ENCODE results near the gene PREB. TPM values are rescaled to one million over a fixed set of nuclear protein-coding genes. Genes with fewer than 3 reads are reported as not detected.

The PREB gene
- total RNA-seq, 1 donor from 2014 or later, result 56.3 TPM

GRCh38 chr2:27135478-27135955, 1.1 kb upstream of the PREB start:
- no peaks in the 10 kb centered on the region for H3K36me3 Mint-ChIP-seq (ENCODE audit: low read depth)
- peaks cover 9% of the 10 kb centered on the region for H3K27me3 Mint-ChIP-seq (ENCODE audit: low read depth)
- peak overlapping the region; percentile 57 for H3K27ac Mint-ChIP-seq (ENCODE audit: unreplicated experiment)
- no peak for DNase-seq (ENCODE audit: low read depth, low spot score)
- no peak for TF ChIP-seq CTCF (conservative IDR thresholded peaks at IDR 0.05)
- peaks cover 12% of the 10 kb centered on the region for H3K4me1 Mint-ChIP-seq
- H3K9me3 Mint-ChIP-seq, result no peaks in the 10 kb centered on the region
- H3K4me3 Mint-ChIP-seq, result peak overlapping the region; percentile 86

GRCh38 chr2:27134781-27135477, 493 bp upstream of the PREB start:
- TF ChIP-seq CTCF (conservative IDR thresholded peaks at IDR 0.05), result no peak
- Mint-ChIP-seq H3K27me3 (ENCODE audit: low read depth) (peaks cover 6% of the 10 kb centered on the region), H3K27ac (ENCODE audit: unreplicated experiment) (peak overlapping the region; percentile 57), H3K4me1 (peaks cover 12% of the 10 kb centered on the region), H3K4me3 (peak overlapping the region; percentile 94), H3K9me3 (no peaks in the 10 kb centered on the region), H3K36me3 (ENCODE audit: low read depth) (peaks cover 2% of the 10 kb centered on the region)
- no peak for DNase-seq (ENCODE audit: low read depth, low spot score)

GRCh38 chr2:27133195-27133875, 1.1 kb downstream of the PREB start:
- Mint-ChIP-seq H3K4me1 (peaks cover 12% of the 10 kb centered on the region), H3K27me3 (ENCODE audit: low read depth) (no peaks in the 10 kb centered on the region), H3K27ac (ENCODE audit: unreplicated experiment) (peak overlapping the region; percentile 35), H3K4me3 (peak overlapping the region; percentile 94), H3K36me3 (ENCODE audit: low read depth) (peaks cover 2% of the 10 kb centered on the region), H3K9me3 (no peaks in the 10 kb centered on the region)
- DNase-seq (ENCODE audit: low read depth, low spot score), result no peak
- no peak for TF ChIP-seq CTCF (conservative IDR thresholded peaks at IDR 0.05)

GRCh38 chr2:27131429-27131828, 3.0 kb downstream of the PREB start:
- Mint-ChIP-seq H3K4me1 (peaks cover 12% of the 10 kb centered on the region), H3K4me3 (peak overlapping the region; percentile 66), H3K27ac (ENCODE audit: unreplicated experiment) (no peak overlapping the region), H3K9me3 (no peaks in the 10 kb centered on the region), H3K27me3 (ENCODE audit: low read depth) (no peaks in the 10 kb centered on the region), H3K36me3 (ENCODE audit: low read depth) (peaks cover 2% of the 10 kb centered on the region)
- DNase-seq (ENCODE audit: low read depth, low spot score), result no peak
- TF ChIP-seq CTCF (conservative IDR thresholded peaks at IDR 0.05), result no peak

- Mint-ChIP-seq H3K4me1 (peaks cover 12% of the 10 kb centered on the region), H3K4me3 (peak overlapping the region; percentile 81), H3K27me3 (ENCODE audit: low read depth) (no peaks in the 10 kb centered on the region), H3K9me3 (no peaks in the 10 kb centered on the region), H3K27ac (ENCODE audit: unreplicated experiment) (no peak overlapping the region), H3K36me3 (ENCODE audit: low read depth) (peaks cover 2% of the 10 kb centered on the region)
- no peak for TF ChIP-seq CTCF (conservative IDR thresholded peaks at IDR 0.05)
- DNase-seq (ENCODE audit: low read depth, low spot score), result no peak
These were observed 4.0 kb downstream of the PREB start for GRCh38 chr2:27130396-27130795.

Data from neural crest cell (in vitro differentiated cells).